Measurements from ENCODE around the gene GOLM1.

GOLM1 gene

GRCh38 chr9:86045654-86046053, 53.7 kb downstream of the GOLM1 start:
- DNase-seq (ENCODE audit: low read depth): no peak

- peak; percentile 20 for DNase-seq (ENCODE audit: low read depth)
Observed at GRCh38 chr9:86043999-86044398, 55.4 kb downstream of the GOLM1 start.

- no peak for DNase-seq (ENCODE audit: low read depth)
Observed at GRCh38 chr9:86043586-86043985, 55.8 kb downstream of the GOLM1 start.

GRCh38 chr9:86042199-86042978, 57.0 kb downstream of the GOLM1 start:
- no peak for DNase-seq (ENCODE audit: low read depth)

- no peak for DNase-seq (ENCODE audit: low read depth)
Observed at GRCh38 chr9:86041311-86041741, 58.0 kb downstream of the GOLM1 start.

GRCh38 chr9:86040861-86041155, 58.5 kb downstream of the GOLM1 start:
- DNase-seq (ENCODE audit: low read depth): no peak

GRCh38 chr9:86039991-86040860, 59.1 kb downstream of the GOLM1 start:
- DNase-seq (ENCODE audit: low read depth): peak; percentile 34

GRCh38 chr9:86036555-86036954, 62.8 kb downstream of the GOLM1 start:
- DNase-seq (ENCODE audit: low read depth): no peak

- no peak for DNase-seq (ENCODE audit: low read depth)
Observed at GRCh38 chr9:86035827-86036440, 63.4 kb downstream of the GOLM1 start.

GRCh38 chr9:86034863-86035734, 64.3 kb downstream of the GOLM1 start:
- peak; percentile 68 for DNase-seq (ENCODE audit: low read depth)

GRCh38 chr9:86027767-86028166, 71.6 kb downstream of the GOLM1 start:
- no peak for DNase-seq (ENCODE audit: low read depth)

- no peak for DNase-seq (ENCODE audit: low read depth)
Observed at GRCh38 chr9:86022687-86023266, 76.6 kb downstream of the GOLM1 start.

GRCh38 chr9:86021166-86021565, 78.2 kb downstream of the GOLM1 start:
- no peak for DNase-seq (ENCODE audit: low read depth)

GRCh38 chr9:86020731-86021130, 78.6 kb downstream of the GOLM1 start:
- DNase-seq (ENCODE audit: low read depth): no peak

GRCh38 chr9:86009133-86009532, 90.2 kb downstream of the GOLM1 start:
- DNase-seq (ENCODE audit: low read depth): no peak

GRCh38 chr9:86005253-86005775, 94.0 kb downstream of the GOLM1 start:
- no peak for DNase-seq (ENCODE audit: low read depth)

- DNase-seq (ENCODE audit: low read depth): no peak
Observed at GRCh38 chr9:85995599-85995998, 103.8 kb downstream of the GOLM1 start.

GRCh38 chr9:85995097-85995496, 104.3 kb downstream of the GOLM1 start:
- no peak for DNase-seq (ENCODE audit: low read depth)

GRCh38 chr9:85994191-85994590, 105.2 kb downstream of the GOLM1 start:
- no peak for DNase-seq (ENCODE audit: low read depth)

- DNase-seq (ENCODE audit: low read depth): no peak
Observed at GRCh38 chr9:85987236-85987635, 112.1 kb downstream of the GOLM1 start.

- no peak for DNase-seq (ENCODE audit: low read depth)
Observed at GRCh38 chr9:85984457-85984856, 114.9 kb downstream of the GOLM1 start.
